ENCODE measurements around the gene PADI4.

The PADI4 gene

GRCh38 chr1:17307946-17308345 is at the start of gene PADI4:
Gene PADI4, plus strand, starts transcription at chr1:17308197. Its CDS starts 26 bp downstream, at chr1:17308223.
- no peak within 1 kb of the TSS for H3K4me3 ChIP-seq (replicated peaks in 1 of 2; ENCODE audit: low read depth in 2 of 2, low read length in 2 of 2)
- DNase-seq (ENCODE audit: low read depth in 2 of 2) = no peak
- no peak for TF ChIP-seq CTCF (IDR thresholded peaks at IDR 0.05; ENCODE audit: low read depth, low read length)

GRCh38 chr1:17258758-17259130 is 49.3 kb upstream of the PADI4 start:
- DNase-seq (ENCODE audit: low read depth in 2 of 2) = no peak
- TF ChIP-seq CTCF (IDR thresholded peaks at IDR 0.05; ENCODE audit: low read depth, low read length) = no peak
- no peak overlapping the region for H3K4me3 ChIP-seq (replicated peaks in 1 of 2; ENCODE audit: low read depth in 2 of 2, low read length in 2 of 2)

GRCh38 chr1:17259233-17259873 is 48.6 kb upstream of the PADI4 start:
- no peak overlapping the region for H3K4me3 ChIP-seq (replicated peaks in 1 of 2; ENCODE audit: low read depth in 2 of 2, low read length in 2 of 2)
- DNase-seq (ENCODE audit: low read depth in 2 of 2) = no peak
- TF ChIP-seq CTCF (IDR thresholded peaks at IDR 0.05; ENCODE audit: low read depth, low read length) = no peak

GRCh38 chr1:17260264-17260663 is 47.7 kb upstream of the PADI4 start:
- no peak for TF ChIP-seq CTCF (IDR thresholded peaks at IDR 0.05; ENCODE audit: low read depth, low read length)
- no peak for DNase-seq (ENCODE audit: low read depth in 2 of 2)
- H3K4me3 ChIP-seq (replicated peaks in 1 of 2; ENCODE audit: low read depth in 2 of 2, low read length in 2 of 2) = no peak overlapping the region

- no peak for TF ChIP-seq CTCF (IDR thresholded peaks at IDR 0.05; ENCODE audit: low read depth, low read length)
- no peak for DNase-seq (ENCODE audit: low read depth in 2 of 2)
- no peak overlapping the region for H3K4me3 ChIP-seq (replicated peaks in 1 of 2; ENCODE audit: low read depth in 2 of 2, low read length in 2 of 2)
These were observed 47.3 kb upstream of the PADI4 start for GRCh38 chr1:17260738-17261137.

- no peak for DNase-seq (ENCODE audit: low read depth in 2 of 2)
- no peak for TF ChIP-seq CTCF (IDR thresholded peaks at IDR 0.05; ENCODE audit: low read depth, low read length)
- H3K4me3 ChIP-seq (replicated peaks in 1 of 2; ENCODE audit: low read depth in 2 of 2, low read length in 2 of 2) = no peak overlapping the region
These were observed 44.1 kb upstream of the PADI4 start for GRCh38 chr1:17263936-17264335.

GRCh38 chr1:17264470-17264869 is 43.5 kb upstream of the PADI4 start:
- no peak for DNase-seq (ENCODE audit: low read depth in 2 of 2)
- TF ChIP-seq CTCF (IDR thresholded peaks at IDR 0.05; ENCODE audit: low read depth, low read length) = no peak
- no peak overlapping the region for H3K4me3 ChIP-seq (replicated peaks in 1 of 2; ENCODE audit: low read depth in 2 of 2, low read length in 2 of 2)
